ENCODE measurements around the gene NCAPD2. TPM values are rescaled to one million over a fixed set of nuclear protein-coding genes. Genes with fewer than 3 reads are reported as not detected.

Gene NCAPD2
- total and polyA plus RNA-seq, 10 donors = 12.0 to 49.2 (median 37.2) TPM

DNA sequence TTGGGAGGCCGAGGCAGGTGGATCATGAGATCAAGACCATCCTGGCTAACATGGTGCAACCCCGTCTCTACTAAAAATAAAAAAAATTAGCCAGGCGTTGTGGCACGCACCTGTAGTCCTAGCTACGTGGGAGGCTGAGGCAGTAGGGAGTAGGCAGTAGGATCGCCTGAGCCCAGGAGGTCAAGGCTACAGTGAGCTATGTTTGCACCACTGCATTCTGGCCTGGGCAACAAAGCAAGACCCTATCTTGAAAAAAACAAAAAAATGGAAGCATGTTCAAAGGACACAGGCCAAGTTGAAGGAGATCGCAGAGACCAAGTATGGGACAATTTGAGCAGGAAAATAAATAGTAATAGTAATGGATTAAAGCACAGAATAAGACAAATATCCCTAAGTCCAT lies 14.2 kb downstream of the NCAPD2 start:
- no peak for DNase-seq
- TF ChIP-seq POLR2AphosphoS5 (IDR thresholded peaks at IDR 0.05) = no peak
- TF ChIP-seq, protein P1, sequence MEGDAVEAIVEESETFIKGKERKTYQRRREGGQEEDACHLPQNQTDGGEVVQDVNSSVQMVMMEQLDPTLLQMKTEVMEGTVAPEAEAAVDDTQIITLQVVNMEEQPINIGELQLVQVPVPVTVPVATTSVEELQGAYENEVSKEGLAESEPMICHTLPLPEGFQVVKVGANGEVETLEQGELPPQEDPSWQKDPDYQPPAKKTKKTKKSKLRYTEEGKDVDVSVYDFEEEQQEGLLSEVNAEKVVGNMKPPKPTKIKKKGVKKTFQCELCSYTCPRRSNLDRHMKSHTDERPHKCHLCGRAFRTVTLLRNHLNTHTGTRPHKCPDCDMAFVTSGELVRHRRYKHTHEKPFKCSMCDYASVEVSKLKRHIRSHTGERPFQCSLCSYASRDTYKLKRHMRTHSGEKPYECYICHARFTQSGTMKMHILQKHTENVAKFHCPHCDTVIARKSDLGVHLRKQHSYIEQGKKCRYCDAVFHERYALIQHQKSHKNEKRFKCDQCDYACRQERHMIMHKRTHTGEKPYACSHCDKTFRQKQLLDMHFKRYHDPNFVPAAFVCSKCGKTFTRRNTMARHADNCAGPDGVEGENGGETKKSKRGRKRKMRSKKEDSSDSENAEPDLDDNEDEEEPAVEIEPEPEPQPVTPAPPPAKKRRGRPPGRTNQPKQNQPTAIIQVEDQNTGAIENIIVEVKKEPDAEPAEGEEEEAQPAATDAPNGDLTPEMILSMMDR (IDR thresholded peaks at IDR 0.05 in 8 of 11, conservative IDR thresholded peaks at IDR 0.05 in 3 of 11) = no peak
- Histone ChIP-seq H3K36me3 (peaks cover 0 to 98% (median 51%) of the 10 kb centered on the region in 6 donors), H3K27ac (no peak overlapping the region), H3K9me3 (no peaks in the 10 kb centered on the region), H3K4me1 (no peaks in the 10 kb centered on the region), H3K27me3 (replicated peaks in 1 of 7) (no peaks in the 10 kb centered on the region), H3K4me3 (no peak overlapping the region)
- 79 to 89% (median 81%) methylated on average over 7 of the region's 7 CpGs for WGBS, 5 donors
- intact Hi-C loops (cut with DNase I; ENCODE audit: low total_unique reads) = no loop called here

DNA sequence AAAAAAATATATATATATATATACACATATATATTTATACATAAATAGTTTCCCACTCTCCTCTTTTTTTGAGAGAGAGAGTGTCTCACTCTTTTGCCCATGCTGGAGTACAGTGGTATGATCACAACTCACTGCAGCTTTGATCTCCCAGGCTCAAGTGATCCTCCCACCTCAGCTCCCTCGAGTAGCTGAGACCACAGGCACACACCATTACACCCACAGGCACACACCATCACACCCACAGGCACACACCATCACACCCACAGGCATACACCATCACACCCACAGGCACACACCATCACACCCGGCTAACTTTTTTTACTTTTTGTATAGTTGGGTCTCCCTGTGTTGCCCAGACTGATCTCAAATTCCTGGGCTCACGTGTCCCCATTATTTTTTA lies 26.3 kb downstream of the NCAPD2 start:
- no peak for DNase-seq
- peaks cover 2 to 100% (median 92%) of the 10 kb centered on the region in 6 donors for H3K36me3 ChIP-seq
- no peak overlapping the region for H3K4me3 ChIP-seq
- TF ChIP-seq POLR2A (IDR thresholded peaks at IDR 0.05) = no peak
- 70 to 84% (median 81%) methylated on average over 3 of the region's 3 CpGs for WGBS, 5 donors
- no peaks in the 10 kb centered on the region for H3K9me3 ChIP-seq
- H3K27me3 ChIP-seq (replicated peaks in 1 of 7) = no peaks in the 10 kb centered on the region
- intact Hi-C loops (cut with DNase I; ENCODE audit: low total_unique reads) = no loop called here
- H3K4me1 ChIP-seq = no peaks in the 10 kb centered on the region
- H3K27ac ChIP-seq = no peak overlapping the region

DNA sequence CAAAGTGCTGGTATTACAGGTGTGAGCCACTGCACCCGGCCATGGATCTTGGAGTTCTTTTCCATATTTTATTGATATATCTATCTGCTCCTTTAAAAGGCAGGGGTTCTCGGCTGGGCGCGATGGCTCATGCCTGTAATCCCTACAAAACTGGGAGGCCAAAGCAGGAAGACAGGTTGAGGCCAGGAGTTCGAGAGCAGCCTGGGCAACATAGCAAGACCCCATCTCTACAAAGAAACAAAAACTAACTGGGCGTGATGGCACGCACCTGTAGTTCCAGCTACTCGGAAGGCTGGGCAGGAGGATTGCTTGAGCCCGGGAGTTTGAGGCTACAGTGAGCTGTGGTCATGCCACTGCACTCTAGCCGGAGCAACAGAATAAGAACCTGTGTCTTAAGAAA lies 28.3 kb downstream of the NCAPD2 start:
- H3K9me3 ChIP-seq = no peaks in the 10 kb centered on the region
- intact Hi-C loops (cut with DNase I; ENCODE audit: low total_unique reads) = no loop called here
- no peak for DNase-seq
- no peaks in the 10 kb centered on the region for H3K4me1 ChIP-seq
- no peak overlapping the region for H3K4me3 ChIP-seq
- no peaks in the 10 kb centered on the region for H3K27me3 ChIP-seq (replicated peaks in 1 of 7)
- TF ChIP-seq POLR2AphosphoS5 (IDR thresholded peaks at IDR 0.05) = no peak
- TF ChIP-seq, protein P1 (IDR thresholded peaks at IDR 0.05 in 8 of 11, conservative IDR thresholded peaks at IDR 0.05 in 3 of 11) = no peak
- TF ChIP-seq POLR2A (IDR thresholded peaks at IDR 0.05) = no peak
- peaks cover 6 to 100% (median 94%) of the 10 kb centered on the region in 6 donors for H3K36me3 ChIP-seq
- no peak overlapping the region for H3K27ac ChIP-seq
- 86 to 93% (median 88%) methylated on average over 10 of the region's 10 CpGs for WGBS, 5 donors

DNA sequence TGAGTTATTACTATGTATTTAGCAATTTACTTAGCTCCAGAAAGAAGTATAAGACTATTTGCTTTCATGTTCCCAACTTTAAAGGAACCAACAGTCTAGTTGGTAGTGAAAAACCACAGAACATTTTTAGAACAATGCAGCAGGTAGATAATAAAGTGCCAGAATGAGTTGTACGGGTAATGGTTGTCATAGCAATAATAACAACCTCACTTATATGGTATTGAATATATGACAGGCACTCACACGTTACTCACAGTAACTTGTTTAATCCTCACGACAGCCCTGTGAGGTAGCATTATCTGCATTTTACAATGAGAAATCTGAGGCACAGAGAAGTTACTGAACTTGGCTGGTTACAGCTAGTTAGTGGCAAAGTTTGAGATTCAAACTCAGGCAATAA lies 29.8 kb downstream of the NCAPD2 start:
- Histone ChIP-seq H3K27me3 (replicated peaks in 1 of 7) (no peaks in the 10 kb centered on the region), H3K4me3 (no peak overlapping the region), H3K36me3 (peaks cover 6 to 100% (median 96%) of the 10 kb centered on the region in 6 donors), H3K9me3 (no peaks in the 10 kb centered on the region), H3K27ac (no peak overlapping the region), H3K4me1 (no peaks in the 10 kb centered on the region)
- 82 to 92% (median 91%) methylated on average over 3 of the region's 3 CpGs for WGBS, 5 donors
- intact Hi-C loops (cut with DNase I; ENCODE audit: low total_unique reads) = no loop called here
- TF ChIP-seq, protein P1 (IDR thresholded peaks at IDR 0.05 in 8 of 11, conservative IDR thresholded peaks at IDR 0.05 in 3 of 11) = no peak
- no peak for DNase-seq

DNA sequence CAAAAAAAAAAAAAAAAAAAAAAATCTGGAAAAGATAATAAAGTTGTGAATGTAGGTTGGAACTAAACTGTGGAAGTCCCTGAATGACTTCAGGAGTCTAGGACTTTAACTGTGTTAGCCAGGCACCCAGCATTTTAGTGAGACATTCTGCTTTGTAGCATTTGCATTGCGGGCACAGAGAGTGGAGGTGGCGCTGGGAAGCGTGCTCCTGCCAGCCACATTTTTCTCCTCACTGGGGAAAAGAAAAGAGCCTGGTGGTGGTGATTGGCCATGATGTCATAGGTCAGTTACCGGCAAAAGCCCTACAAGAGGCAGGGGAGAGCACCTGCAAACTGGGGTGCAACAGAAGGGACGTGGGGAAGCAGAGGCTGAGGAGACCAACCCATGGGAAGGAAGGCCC lies 30.7 kb downstream of the NCAPD2 start:
- H3K4me1 ChIP-seq = no peaks in the 10 kb centered on the region
- WGBS, 5 donors = 94 to 96% (median 95%) methylated on average over 5 of the region's 5 CpGs
- H3K4me3 ChIP-seq = no peak overlapping the region
- no peaks in the 10 kb centered on the region for H3K27me3 ChIP-seq (replicated peaks in 1 of 7)
- H3K36me3 ChIP-seq = peaks cover 6 to 100% (median 99%) of the 10 kb centered on the region in 6 donors
- TF ChIP-seq POLR2A (IDR thresholded peaks at IDR 0.05) (no peak), POLR2AphosphoS5 (IDR thresholded peaks at IDR 0.05) (no peak)
- TF ChIP-seq, protein P1 (IDR thresholded peaks at IDR 0.05 in 8 of 11, conservative IDR thresholded peaks at IDR 0.05 in 3 of 11) = no peak
- no peak for DNase-seq
- intact Hi-C loops (cut with DNase I; ENCODE audit: low total_unique reads) = no loop called here
- H3K9me3 ChIP-seq = no peaks in the 10 kb centered on the region
- H3K27ac ChIP-seq = no peak overlapping the region

Data from spleen (tissue), 11 donors.